GM18519 (cell line): ENCODE results near the gene MAML3.

Source experiments
- ATAC-seq: cut with Tn5 transposase; IDR thresholded peaks from one replicate; pipeline ENCODE4 v1.9.1; 2021; ENCODE audit warnings: mild to moderate bottlenecking, moderate library complexity; ENCODE audit not compliant: unreplicated experiment, low FRiP score

MAML3 gene

DNA sequence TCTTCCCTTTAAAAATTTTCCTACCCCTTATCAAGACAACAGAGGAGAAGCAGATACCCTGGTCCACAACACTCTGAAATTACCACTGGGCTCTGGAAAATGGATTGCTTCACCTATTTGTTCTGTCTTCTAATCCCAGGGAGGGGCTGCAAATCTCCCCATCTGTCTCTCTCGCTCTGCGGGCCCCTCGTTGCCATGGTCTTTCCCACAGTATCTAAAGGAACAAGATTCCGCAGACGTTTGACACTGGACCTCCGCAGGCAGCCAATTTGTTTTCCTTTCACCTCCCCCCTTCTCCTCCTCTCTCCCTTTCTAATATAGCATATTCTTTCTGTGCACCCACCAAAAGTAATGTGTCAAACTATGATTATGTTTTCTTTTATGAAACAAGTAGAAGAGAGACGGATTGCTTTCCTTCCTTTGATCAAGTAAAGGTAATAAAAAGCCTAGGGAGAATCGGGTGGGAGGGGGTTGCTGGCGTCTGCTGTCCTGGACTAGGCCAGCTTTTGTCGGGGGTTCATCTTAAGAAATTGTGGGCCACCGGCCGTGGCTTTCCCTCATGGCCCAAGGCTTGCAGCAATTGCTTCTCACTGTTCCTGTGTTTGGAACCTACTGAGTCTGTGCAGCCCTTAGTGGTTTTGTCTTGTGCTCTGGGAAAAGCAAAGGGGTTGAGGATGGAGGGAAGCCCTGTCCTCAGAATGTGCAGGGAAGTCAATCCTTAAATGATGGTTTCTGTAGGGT is 407.4 kb downstream of the MAML3 start:
- ATAC-seq = no peak

GRCh38 chr4:139745111-139745639 is 408.8 kb downstream of the MAML3 start:
- ATAC-seq = no peak

- ATAC-seq = no peak
Observed at GRCh38 chr4:139744232-139744631, 409.8 kb downstream of the MAML3 start.

GRCh38 chr4:139743027-139743426 is 411.0 kb downstream of the MAML3 start:
- ATAC-seq = no peak

GRCh38 chr4:139740531-139741041 is 413.4 kb downstream of the MAML3 start:
- no peak for ATAC-seq

- ATAC-seq = no peak
Observed at GRCh38 chr4:139740121-139740520, 413.9 kb downstream of the MAML3 start.

GRCh38 chr4:139738846-139739613 is 415.0 kb downstream of the MAML3 start:
- no peak for ATAC-seq

DNA sequence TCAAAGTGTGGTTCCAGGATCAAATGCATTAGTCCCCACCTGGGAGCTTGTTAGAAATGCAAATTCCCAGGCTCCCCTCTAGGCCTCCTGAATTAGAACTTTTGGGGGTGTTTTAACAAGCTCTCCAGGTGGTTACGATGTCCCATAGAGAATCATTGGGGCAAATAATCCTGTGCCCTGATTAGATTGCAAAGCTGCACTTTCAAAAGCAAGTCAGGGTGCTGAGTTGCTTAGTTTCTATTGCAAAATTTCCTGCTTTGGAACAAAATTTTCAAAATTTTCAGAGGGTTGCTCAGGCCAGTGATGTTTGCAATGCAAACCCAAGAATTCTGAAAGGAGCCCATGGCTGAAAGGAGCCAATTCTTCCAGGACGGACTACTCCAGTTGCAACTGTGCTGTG is 417.3 kb downstream of the MAML3 start:
- ATAC-seq = no peak

DNA sequence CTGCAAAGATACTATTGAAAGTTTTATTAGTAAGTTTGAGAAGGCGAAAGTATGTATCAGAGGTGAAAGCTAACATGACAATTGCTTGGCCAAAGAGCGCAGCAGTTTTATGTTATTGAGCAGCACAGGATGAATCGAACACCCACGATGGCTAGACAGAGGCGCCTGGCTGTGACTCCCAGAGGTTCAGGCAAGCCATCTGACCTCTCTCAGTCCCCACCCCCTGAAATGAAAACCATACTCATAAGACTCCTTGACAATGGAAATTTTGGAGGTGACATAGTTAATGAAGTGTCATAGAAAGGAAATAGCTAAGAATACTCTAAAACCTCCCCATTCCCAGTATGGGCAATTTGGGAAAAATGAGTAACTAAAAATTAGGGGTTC is 417.7 kb downstream of the MAML3 start:
- no peak for ATAC-seq

GRCh38 chr4:139735381-139736273 is 418.4 kb downstream of the MAML3 start:
- ATAC-seq = no peak

DNA sequence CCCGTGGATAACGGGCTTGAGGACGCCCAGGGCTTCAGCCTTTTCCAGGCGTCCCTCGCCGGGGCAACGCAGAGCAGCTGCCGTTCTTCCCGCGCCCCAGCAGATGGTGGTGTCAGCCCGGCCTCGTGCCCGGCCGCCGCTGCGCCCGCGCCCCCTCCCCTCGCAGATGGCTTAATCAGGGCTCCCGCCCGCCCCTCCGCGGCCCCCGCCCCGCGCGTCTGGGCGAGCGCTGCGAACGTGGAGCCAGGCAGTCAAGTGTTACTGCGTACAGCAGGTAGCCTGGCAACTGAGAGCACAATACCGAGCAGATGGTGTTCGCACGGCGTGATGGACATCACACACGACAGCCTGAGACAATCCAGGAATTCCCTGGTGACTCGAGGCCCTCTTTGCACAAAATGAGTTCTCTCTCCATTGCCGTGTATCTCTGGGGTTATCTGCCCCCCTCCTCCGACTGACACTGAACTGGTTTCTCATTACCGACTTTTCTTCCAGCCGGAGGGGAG is 419.1 kb downstream of the MAML3 start:
- peak; percentile 65 for ATAC-seq

GRCh38 chr4:139734201-139734874 is 419.6 kb downstream of the MAML3 start:
- no peak for ATAC-seq

DNA sequence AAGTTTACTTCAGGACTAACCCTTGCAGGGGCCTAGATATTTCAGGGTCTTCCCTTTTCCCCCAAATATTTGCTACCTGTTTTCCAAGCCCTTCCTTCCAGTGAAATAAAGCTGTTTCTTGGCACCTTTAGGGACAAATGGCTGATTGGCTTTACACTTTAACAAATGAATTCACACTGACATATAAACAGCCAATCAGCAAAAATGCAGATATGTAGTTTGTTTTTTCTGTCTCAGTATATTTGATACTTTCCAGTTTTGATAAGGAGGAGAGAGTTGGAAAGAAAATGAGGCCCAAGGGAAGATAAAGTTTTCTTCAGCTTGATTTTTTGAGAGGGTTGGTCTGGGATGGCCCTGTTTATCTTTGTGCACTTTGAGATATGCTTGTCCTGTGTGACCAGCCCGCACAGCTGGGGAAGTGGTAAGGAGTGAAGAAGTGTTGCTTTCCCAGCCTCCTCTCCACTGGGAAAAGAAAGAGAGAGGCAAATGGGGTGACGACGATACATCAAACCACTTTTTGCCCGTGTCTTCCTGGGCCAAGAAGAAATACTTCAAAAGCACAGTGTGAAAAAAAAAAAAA is 420.9 kb downstream of the MAML3 start:
- ATAC-seq = no peak

- no peak for ATAC-seq
Observed at GRCh38 chr4:139728840-139729239, 425.1 kb downstream of the MAML3 start.

- no peak for ATAC-seq
Observed at GRCh38 chr4:139728146-139728545, 425.8 kb downstream of the MAML3 start.

DNA sequence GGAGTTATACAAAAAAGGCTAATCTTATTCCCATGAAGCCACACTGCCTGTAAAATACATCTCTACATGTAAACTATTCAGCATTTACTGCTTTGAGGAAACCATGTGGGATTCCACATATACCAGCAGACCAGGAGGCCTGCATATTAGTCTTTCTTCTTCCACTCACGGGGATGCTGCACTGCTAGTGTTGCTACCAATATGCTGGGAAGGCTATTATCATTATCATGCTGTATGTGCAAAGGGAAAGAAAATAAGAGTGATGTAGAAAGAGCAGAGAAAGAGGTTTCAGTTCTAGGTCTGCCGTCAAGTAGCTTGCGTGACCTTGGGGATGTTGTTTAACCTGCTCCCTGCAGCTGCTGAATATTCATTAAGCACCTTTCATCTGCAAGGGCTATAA is 427.4 kb downstream of the MAML3 start:
- no peak for ATAC-seq

DNA sequence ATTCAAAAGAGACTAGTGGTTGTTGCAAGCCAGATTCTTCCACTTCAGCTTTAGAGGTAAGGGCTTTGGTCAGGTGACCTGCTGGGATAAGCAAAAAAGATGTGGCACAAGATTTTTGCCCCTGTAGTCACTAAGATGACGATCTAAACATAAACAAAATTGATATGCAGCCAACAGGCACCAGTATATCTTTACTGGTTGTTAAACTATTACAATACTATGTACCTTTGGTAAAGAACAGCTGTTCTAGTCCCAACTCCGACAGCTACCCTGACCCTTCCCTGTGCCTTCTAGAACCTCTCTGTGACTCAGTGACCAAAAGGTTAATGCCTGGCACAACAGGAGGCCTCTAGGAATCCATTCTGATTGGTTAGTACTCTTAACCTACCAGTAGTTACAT is 428.7 kb downstream of the MAML3 start:
- ATAC-seq = no peak

DNA sequence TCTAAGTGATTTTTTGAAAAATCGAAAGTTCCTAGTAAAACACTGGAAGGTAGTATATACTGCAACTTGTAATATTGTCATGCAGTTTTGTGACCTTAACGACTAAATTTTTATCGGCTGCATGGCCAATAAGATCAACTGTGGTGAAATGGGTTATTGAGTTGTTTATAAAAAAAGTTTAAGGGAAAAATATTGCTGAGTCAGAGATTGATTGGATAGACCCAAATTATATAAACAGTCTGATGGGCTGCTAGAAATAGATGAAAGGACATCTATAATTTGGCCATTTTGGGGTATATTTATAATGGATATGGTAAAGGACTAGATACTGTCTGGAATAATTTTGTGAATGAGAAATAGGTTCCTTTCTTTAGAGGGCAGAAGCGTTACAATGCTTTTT is 432.2 kb downstream of the MAML3 start:
- ATAC-seq = no peak

- ATAC-seq = no peak
Observed at GRCh38 chr4:139720806-139721205, 433.2 kb downstream of the MAML3 start.
